Measurements from ENCODE around the gene THOP1.

GRCh38 chr19:2744113-2744512 is 41.2 kb upstream of the THOP1 start:
- TF ChIP-seq CTCF (IDR thresholded peaks at IDR 0.05) (no peak), POLR2A (IDR thresholded peaks at IDR 0.05) (no peak)

Data from heart left ventricle (tissue), 13 donors.